Tibial nerve (tissue), 3 donors: ENCODE measurements around the gene FERMT3.

Source experiments
- POLR2A ChIP-seq, 2 donors: fragments of 450-650 bp; IDR thresholded peaks; one replicate each; pipeline ENCODE4 v1.6.1; 2017; ENCODE audit warnings: antibody characterized with exemption in 2 of 2, mild to moderate bottlenecking in 2 of 2, moderate library complexity in 2 of 2
- TF ChIP-seq, protein P1 (sequence below), 5 experiments: fragments of 200-600 bp in 3 of 5; fragments of 450-650 bp in 2 of 5; sonication (generic) in 3 of 5; IDR thresholded peaks; one replicate each; pipeline ENCODE4 v1.5.1; 2016 to 2019; ENCODE audit warnings: antibody characterized with exemption in 5 of 5, mild to moderate bottlenecking in 3 of 5, moderate library complexity in 2 of 5

DNA sequence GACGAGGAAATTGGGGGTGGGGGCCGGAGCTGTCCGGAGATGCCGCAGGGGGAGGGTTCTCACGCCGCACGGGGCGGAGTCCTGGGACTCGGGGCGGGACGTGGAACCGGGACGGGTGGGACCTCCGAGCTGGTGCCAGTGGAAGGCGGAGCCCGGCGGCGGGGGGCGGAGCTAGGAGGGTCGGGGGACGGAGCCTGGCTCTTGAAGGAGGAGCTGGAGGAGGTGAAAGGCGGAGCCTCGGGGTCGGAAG, 34.6 kb downstream of the FERMT3 start:
- TF ChIP-seq, protein P1, sequence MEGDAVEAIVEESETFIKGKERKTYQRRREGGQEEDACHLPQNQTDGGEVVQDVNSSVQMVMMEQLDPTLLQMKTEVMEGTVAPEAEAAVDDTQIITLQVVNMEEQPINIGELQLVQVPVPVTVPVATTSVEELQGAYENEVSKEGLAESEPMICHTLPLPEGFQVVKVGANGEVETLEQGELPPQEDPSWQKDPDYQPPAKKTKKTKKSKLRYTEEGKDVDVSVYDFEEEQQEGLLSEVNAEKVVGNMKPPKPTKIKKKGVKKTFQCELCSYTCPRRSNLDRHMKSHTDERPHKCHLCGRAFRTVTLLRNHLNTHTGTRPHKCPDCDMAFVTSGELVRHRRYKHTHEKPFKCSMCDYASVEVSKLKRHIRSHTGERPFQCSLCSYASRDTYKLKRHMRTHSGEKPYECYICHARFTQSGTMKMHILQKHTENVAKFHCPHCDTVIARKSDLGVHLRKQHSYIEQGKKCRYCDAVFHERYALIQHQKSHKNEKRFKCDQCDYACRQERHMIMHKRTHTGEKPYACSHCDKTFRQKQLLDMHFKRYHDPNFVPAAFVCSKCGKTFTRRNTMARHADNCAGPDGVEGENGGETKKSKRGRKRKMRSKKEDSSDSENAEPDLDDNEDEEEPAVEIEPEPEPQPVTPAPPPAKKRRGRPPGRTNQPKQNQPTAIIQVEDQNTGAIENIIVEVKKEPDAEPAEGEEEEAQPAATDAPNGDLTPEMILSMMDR (IDR thresholded peaks at IDR 0.05), result no peak
- no peak for TF ChIP-seq POLR2A (IDR thresholded peaks at IDR 0.05)
